GM19372 (cell line): ENCODE data around the gene CTIF.

ENCODE experiments used
- ATAC-seq: cut with Tn5 transposase; IDR thresholded peaks from one replicate; pipeline ENCODE4 v1.9.1; 2021; ENCODE audit warnings: mild to moderate bottlenecking, low read depth, moderate library complexity; ENCODE audit not compliant: unreplicated experiment

CTIF gene

GRCh38 chr18:48887905-48888772 lies 349.3 kb downstream of the CTIF start:
- ATAC-seq, result no peak

GRCh38 chr18:48888773-48889080 lies 349.9 kb downstream of the CTIF start:
- no peak for ATAC-seq

- ATAC-seq, result no peak
These were observed 350.5 kb downstream of the CTIF start for GRCh38 chr18:48889115-48889941.

- no peak for ATAC-seq
These were observed 351.3 kb downstream of the CTIF start for GRCh38 chr18:48889981-48890762.

- ATAC-seq, result no peak
These were observed 352.9 kb downstream of the CTIF start for GRCh38 chr18:48891721-48892120.

GRCh38 chr18:48892146-48892855 lies 353.5 kb downstream of the CTIF start:
- no peak for ATAC-seq

- ATAC-seq, result no peak
These were observed 354.3 kb downstream of the CTIF start for GRCh38 chr18:48893061-48893607.

GRCh38 chr18:48893608-48894600 lies 355.1 kb downstream of the CTIF start:
- no peak for ATAC-seq

GRCh38 chr18:48894799-48895346 lies 356.0 kb downstream of the CTIF start:
- no peak for ATAC-seq

GRCh38 chr18:48896326-48896874 lies 357.6 kb downstream of the CTIF start:
- no peak for ATAC-seq

GRCh38 chr18:48896875-48897511 lies 358.2 kb downstream of the CTIF start:
- peak; percentile 66 for ATAC-seq

- ATAC-seq, result no peak
These were observed 358.7 kb downstream of the CTIF start for GRCh38 chr18:48897531-48897930.

GRCh38 chr18:48898521-48898920 lies 359.7 kb downstream of the CTIF start:
- ATAC-seq, result no peak

GRCh38 chr18:48899558-48900174 lies 360.8 kb downstream of the CTIF start:
- ATAC-seq, result no peak

- no peak for ATAC-seq
These were observed 361.6 kb downstream of the CTIF start for GRCh38 chr18:48900469-48900868.

- ATAC-seq, result no peak
These were observed 362.6 kb downstream of the CTIF start for GRCh38 chr18:48901145-48902022.
